Renal pelvis (tissue), 4 donors: ENCODE results near the gene UBE3C. TPM values are rescaled to one million over a fixed set of nuclear protein-coding genes. Genes with fewer than 3 reads are reported as not detected.
"Not testable (repeated sequence)": the region's sequence is repeated elsewhere in the genome, so short reads cannot be mapped to it uniquely, and the experiment has no call there.

ENCODE experiments used
- DNase-seq: peaks from one replicate; pipeline ENCODE4 v3.0.0-alpha.2; 2013
- polyA plus RNA-seq, 3 donors: library from polyadenylated mRNA; unstranded; fragments of 120-200 nt; gene quantifications; one replicate each; pipeline ENCODE4 v1.2.1, GENCODE V29; 2013; ENCODE audit not compliant: insufficient read length in 3 of 3

UBE3C gene
- polyA plus RNA-seq, 3 donors: 38.0 to 47.1 (median 44.3) TPM

DNA sequence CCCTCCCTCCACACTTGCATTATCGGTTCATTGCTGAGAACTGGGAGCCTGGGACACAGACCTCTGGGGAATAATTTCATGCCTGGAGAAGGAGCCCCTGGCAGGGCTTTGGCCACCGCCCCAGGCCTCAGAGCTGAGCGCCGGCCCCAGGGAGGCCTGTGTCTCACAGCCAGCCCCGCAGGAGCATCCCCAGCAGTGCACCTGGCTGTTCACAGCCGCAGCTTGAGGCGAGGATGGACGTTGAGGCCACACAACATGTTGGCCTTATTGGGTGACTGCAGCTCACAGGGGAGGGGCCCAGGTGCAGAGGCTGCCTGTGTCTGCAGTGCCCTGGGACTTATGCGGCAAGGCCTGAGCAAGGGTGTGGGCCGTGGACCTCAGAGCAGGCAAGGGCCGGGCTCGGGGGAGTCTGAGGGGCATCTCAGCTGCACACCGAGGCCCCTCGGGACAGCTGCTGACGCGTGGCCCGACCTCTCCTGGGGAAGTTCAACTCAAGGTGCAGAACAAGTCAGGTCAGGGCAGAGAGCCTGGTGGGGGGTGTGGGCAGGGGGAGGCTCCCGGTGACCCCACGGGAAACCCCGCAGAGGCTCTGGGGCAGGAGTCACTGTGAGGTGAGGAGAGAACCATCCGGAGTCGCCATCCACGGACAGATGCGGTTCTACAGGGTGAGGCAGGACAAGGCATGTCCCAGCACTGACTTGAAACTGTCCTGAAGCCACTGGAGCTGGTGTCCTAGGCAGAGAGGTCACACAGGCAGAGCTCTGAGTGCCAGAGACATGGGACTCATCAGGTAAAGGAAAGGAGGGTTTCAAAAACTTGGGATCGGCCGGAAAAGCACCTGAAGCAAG, 13.1 kb upstream of the UBE3C start:
- DNase-seq: no peak

DNA sequence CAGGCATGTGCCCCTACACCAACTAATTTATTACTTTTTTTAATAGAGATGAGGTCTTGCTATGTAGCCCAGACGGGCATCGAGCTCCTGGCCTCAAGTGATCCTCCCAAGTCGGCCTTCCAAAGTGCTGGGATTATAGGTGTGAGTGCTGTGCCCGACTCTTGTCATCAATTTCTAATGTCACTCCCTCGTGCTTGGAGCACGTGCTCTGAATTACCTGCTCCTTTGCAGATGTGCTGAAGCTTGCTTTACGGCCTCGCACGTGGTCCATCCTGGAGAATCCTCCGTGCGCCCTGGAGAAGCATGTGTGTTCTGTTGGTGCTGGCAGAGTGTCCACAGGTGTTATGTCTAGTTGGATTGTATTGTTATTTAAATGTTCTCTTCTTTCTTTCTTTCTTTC, 11.8 kb upstream of the UBE3C start:
- no peak for DNase-seq

DNA sequence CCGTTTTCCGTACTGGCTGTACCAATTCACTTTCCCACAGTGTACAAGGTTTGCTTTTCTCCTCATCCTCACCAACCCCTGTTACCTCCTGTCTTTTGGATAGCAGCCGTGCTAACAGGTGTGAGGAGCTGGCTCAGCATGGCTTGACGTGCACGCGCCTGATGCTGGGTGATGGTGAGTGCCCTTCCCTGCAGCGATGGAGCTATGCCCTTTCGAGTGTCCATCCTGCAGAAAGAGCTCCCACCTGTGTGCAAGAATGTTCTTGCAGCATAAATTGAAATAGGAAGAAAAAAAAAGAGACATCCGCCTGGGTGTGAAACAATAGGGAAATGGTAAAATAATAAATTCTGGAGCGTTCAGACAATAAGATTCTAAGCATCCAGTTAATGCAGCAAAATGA, 9.5 kb upstream of the UBE3C start:
- no peak for DNase-seq

DNA sequence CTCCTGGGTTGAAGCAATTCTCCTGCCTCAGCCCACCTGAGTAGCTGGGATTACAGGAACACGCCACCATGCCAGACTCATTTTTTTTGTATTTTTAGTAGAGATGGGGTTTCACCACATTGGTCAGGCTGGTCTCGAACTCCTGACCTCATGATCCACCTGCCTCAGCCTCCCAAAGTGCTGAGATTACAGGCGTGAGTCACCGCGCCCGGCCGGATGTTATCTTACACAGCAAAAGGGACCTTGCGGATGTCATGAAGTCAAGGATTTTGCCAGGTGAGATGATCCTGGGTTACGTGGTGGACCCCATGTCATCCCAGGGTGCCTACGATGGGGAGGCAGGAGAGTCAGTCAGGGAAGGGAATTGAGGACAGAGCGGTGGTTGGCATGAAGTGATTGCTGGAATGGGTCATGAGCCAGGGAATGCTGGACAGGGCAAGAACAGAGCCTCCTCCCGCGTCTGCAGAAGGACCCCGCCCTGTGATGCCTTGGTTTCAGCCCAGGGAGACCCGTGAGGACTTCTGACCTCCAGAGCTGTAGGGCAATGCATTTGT, 8.7 kb upstream of the UBE3C start:
- DNase-seq: no peak

DNA sequence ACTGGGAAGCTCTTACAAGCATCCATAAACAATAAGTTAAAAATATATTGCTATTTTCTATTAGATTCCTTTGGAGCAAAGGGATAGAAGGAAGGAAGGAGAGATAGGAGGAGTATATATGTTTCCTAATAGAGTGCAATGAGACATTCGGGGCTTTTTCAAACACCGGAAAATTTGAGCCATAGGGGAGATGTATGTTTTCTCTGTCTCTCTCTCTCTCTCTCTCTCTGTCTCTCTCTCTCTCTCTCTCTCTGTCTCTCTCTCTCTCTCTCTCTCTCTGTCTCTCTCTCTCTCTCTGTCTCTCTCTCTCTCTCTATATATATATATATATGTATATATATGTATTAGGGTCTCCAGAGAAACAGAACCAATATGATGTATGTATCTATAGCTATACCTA, 7.9 kb upstream of the UBE3C start:
- not testable (repeated sequence) for DNase-seq

DNA sequence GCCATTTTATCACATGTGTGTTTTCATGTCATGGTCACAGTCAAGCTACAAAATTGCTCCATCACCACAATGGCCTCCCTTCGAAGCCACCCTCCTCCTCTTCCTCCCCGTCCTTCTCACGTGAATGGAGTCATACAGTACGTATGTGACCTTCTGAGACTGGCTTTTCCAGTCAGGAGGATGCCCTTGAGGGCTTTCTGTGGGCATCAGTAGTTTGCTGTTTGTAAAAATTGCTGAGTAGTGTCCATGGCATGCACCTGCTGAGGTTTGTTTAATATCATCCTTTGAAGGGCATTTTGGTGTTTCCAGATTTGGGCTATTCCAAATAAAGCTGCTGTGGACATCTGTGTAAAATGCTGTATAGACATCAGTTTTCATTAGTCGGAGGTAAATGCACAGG, 5.9 kb upstream of the UBE3C start:
- no peak for DNase-seq

DNA sequence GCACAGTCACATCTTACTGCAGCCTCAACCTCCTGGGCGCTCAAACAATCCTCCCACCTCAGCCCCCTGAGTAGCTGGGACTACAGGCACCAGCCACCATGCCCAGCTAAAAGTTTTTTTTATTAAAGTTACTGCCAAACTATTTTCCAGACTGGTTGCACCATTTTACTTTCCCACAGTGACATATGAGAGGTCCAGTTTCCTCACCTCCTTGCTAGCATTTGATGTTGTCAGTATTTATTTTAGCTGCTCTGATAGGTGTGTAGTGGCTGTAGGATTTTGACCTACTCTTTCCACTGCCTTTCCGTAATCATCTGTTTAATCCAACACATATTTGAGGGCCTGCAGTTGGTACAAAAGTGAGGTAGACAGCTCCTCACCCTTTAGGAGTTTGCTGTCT, 5.4 kb upstream of the UBE3C start:
- no peak for DNase-seq

DNA sequence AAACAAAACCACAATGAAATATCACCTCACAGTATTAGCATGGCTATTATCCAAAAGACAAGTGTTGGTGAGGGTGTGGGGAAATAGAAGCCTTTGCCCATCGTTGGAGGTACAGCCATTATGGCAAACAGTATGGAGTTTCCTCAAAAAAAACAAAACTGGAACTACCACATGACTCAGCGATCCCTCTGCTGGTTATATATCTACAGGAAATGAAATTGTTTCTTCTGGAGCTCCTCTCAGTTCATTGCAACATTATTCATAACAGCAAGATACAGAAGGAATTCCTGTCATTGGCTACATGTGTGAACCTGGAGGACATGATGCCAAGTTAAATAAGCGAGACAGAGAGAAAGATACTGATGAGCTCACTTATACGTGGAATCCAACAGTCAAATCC, 2.4 kb upstream of the UBE3C start:
- no peak for DNase-seq

DNA sequence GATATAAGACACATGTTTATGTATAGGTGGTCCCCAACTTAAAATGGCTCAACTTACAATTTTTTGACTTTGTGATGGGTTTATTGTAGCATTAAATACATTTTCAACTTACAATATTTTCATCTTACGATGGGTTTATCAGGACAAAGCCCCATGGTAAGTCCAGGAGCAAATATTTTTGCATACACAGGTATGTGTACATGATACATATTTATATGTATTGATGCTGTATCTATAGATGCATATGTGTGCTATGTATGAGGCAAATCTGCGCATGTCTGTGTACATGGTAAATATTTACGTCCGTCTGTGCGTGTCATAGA, 664 bp upstream of the UBE3C start:
- no peak for DNase-seq

DNA sequence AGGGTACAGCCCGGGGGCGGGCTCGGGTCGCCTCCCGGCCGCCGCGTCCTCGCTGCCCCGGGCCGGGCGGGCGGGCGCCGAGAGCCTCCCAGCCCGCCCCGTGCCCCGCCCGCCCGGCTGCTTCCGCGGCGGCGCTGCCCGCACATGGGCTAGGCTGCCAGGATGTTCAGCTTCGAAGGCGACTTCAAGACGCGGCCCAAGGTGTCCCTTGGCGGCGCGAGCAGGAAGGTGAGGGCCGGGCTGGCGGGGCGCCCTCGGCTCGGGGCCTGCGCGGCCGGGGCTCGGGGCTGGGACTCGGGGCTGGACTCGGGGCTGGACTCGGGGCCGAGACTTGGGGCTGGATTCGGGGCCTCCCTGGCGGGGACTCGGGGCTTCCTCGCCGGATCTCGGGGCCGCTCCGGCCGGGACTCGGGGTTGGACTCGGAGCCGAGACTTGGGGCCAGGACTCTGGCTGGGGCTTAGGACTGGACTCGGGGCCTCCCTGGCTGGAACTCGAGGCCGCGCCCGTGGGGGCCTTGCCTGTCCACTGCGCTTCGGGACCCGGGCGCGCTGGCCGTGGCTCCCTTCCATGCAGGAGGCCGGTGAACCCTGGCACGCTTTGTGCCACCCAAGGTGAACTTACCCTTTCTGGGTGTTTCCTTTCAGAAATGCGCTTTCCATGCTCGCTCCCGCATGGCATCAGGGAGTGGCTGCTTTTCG, 534 bp downstream of the UBE3C start:
- peak; percentile 28 for DNase-seq

DNA sequence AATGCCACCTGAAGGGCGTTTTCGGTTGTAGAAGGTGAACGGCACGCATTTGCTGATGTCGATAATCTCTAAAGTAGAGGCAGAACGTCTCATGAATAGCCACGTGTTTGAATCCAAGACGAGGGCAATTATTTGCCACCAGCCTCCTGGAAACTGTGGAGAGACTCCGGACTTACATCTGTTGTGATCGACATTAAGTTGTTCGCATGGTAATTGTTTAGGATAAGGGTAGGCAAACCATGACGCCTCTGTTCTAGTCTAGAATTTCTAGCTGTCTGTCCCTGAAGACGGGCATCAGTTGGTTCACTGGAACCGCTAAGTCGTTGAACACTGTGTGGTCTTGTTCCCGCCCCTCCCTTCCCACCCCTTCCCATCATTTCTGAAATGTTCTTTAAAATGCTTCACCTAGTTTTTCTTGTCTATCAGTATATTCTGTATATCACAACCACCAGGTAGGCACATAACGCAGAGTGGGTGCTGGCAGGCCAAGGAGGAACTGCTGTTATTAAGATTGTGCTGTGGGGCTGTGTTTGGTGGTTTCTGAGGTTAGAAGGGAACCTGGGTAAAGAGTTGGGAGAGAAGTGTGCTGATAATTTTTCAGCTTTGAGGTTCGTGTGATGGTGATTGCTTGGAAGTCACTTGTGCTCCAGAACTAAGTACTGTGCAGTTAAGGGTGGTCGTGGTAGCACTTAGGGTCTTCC, 1.2 kb downstream of the UBE3C start:
- no peak for DNase-seq

DNA sequence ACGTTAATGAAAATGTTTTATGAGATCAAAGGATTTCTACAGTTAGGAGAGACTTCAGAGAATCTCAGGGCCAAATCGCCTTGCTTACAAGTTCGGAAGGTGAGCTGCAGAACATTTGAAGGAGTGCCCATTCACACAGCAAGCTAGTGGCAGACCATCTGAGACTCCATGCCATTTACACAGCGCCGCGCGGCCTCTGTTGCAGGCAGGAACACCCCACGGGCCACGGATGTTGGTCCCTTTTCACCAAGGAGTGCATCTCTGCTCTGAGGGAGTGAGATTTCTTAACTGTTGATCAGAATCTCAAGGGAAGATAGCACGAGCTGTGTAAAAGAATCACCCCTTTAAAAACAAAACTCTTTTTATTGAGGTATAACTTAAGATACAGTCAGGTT, 1.8 kb downstream of the UBE3C start:
- no peak for DNase-seq

DNA sequence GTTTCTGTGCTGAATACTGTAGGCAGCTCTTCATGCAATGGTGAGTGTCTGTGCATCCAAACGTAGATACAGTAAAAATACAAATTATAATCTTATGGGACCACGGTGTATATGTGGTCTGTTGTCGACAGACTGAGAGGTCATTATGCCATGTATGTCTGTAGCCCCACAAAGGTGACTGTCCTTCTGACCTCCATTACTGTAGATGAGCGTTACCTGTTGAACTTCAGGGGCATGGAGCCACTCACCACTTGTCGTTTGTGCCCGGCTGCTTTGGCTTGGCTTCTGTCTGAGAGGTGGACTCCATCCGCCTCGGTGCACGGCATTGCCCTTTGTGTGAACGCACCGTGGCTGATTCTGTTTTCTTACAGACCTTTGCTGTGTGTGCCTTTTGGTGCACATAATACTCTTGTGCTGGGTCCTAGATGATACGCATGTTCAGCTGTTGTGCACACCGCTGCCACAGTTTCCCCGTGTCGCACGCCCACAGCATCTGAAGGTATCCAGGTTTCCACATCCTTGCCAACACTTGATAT, 2.9 kb downstream of the UBE3C start:
- no peak for DNase-seq

DNA sequence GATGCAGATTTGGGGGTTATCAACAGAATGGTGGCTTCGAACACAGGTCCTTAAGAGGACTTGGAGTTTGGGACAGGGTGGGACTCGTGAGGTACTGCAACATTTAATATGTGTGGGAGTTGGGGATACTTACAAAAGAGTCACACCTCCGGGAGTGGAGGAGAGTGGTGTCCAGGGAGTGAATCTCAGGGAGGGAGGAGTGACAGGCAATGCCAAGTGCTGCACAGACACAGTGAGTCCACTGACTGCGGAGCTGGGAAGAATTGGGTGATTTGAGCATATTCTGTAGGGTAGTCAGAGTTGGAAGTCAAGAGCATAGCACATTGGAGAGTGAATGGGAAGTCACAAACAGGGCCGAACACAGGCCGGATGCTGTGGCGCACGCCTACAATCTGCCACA, 5.1 kb downstream of the UBE3C start:
- no peak for DNase-seq

DNA sequence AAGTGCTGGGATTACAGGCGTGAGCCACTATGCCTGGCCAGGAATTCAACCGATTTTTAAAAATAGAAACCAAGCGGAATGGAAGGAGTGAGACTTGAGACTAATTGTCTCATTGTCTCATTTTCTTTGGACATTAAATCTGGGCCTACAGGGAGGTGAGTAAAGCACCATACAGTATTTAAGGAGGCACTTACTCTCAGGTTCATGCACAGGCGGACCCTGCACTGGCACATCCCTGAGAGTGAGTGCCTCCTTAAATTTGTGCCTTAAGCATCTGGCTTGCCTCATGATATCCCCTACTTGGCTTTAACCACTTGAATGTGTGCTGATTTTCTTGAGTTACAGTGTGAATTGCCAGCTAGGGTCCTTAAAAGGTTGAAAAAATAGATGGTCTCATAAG, 10.6 kb downstream of the UBE3C start:
- DNase-seq: no peak

DNA sequence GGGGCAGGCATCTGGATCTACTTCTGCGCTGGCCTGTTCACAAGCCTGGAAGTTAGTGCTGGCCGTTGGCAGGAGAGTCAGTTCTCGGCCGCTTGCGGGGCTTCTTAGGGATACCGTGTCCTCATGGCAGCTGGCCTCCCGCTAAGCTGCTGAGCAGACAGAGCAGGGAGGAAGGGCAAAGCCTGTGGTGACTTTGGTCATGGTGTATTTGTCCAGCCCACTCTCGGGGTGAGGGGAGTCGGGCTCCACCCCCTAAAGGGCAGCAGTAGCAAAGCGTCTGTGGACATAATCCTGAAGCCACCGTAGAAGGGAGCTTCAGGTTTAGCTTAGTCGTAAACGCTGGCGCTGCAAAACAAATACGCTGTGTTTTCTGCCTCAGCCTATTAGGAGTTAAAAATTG, 12.2 kb downstream of the UBE3C start:
- peak; percentile 29 for DNase-seq

DNA sequence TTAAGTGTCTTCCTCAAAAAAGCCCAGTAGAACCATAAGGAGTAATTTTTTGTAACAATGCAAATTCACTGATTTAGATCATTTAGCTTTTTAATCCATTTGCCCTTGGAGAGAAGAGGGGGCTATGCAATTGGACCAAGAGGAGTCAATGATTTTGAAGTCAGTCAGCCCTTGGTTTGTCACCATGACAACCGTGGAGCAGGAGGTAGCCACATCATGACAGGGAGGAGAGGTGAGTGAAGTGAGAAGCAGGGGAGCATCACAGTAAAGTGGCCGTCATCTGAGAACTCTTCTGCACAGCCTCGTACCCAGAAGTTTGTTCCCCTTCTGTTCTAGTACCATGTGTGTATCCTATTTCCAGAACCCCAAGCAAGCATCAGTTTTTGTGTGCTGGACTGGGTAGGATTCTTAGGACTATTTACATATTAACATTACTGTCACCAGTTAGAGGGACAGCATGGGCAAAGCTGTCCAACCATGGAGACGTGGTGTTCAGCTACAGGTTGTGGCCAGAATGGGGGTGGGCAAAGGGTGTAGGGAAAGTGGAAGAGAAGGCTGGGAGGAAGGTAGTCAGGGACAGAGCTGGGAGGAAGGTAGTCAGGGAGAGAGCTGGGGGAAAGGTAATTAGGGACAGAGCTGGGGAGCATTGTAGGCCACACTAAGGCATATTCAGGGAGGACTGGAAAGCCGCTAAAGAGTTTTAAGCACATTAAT, 13.1 kb downstream of the UBE3C start:
- no peak for DNase-seq

DNA sequence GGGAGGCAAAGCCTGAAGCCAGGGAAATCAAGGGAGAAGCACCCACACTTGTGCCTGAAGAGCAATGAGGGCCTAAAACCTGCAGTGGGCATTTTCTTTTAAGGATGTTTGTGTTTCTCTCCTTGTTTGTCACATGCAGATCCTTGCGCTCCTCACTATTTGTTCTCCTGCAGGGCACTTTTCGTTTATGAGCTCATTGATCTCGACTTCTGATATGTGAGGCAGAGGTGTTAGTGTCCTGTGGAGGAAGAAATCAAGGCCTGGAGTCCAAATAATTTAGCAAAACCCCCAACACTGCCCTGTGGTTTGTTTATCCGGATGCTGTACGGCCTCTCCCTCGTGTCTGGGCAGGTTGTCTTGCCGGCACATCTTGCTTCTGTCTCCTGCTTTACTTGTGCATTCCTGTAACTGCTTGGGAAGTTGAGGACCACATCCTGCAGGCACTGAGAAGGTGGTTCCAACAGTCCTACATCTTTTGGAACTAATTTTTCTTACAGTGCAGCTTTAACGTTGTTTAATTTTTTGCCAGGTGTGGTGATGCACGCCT, 13.7 kb downstream of the UBE3C start:
- DNase-seq: no peak

DNA sequence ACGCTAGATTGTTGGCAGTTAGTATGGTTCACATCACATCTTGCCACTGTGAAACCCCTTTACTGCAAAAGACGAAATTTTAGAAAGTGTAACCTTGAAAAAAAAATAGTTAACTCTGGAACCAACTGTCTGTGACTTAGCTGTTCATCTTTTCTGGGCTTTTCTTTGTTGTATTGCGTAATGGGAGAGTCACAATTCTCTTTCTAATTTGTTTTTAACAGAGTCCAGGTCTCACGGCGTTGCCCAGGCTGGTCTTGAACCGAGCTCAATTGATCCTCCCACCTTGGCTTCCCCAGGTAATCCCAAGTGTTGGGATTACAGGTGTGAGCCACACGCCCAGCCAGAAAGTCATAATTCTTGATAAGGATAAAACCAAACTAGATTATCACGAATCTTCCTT, 14.5 kb downstream of the UBE3C start:
- DNase-seq: no peak

DNA sequence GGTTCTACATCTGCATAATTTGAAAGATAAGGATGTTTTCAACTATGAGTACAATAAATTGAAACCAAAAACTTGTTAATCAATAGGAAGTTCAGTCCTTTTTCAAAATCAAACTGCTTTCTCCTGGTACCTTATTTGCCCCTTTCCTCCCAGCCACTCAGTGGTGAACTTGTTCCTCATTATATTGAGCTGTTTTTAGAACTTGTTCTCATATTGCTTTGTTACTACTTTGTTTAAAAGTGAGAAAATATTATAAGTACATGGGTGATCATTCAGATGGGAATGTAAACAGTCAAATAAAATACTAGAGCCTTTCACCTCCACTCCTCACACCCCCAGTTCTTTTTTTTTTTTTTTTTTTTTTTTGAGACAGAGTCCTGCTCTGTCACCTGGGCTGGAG, 17.2 kb downstream of the UBE3C start:
- DNase-seq: no peak

DNA sequence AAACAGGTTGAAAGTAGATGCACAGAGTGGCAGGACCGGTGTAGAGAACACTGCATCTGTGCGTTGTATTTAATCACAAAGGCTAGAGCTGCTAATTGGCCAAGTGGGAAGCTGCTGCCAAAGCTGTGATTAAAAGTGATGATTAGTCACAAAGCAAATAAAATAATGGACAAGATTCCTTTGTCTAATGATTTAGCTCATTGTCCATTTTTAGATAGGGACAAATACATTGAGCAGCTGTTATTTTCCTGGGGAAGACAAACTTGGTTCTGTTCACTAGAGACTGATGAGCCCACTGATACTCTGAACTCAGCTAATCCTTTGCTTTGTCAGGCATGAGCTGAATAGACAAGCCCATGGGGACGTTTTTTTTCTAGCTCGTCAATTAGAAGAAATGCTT, 19.7 kb downstream of the UBE3C start:
- DNase-seq: no peak

DNA sequence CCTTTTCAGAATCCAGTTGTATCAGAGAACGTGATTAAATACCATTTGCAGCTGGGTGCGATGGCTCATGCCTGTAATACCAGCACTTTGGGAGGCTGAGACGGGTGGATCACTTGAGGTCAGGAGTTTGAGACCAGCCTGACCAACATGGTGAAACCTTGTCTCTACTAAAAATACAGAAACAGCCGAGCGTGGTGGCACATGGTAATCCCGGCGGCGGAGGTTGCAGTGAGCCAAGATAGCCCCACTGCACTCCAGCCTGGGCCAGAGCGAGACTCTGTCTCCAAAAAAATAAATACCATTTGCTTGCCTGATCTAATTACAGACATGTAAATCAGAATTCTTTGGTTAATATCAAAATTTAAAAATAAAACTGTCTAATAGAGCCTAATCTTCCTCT, 20.8 kb downstream of the UBE3C start:
- DNase-seq: not testable (repeated sequence)
